HEK293T (cell line): ENCODE data around the gene LHX5.

Source experiments
- BHLHE40 ChIP-seq: fragments of 450-650 bp; IDR thresholded peaks from 2 replicates; pipeline ENCODE4 v1.6.1; 2016; ENCODE audit warnings: mild to moderate bottlenecking, moderate library complexity, borderline replicate concordance
- ELF4 ChIP-seq: fragments of 450-650 bp; IDR thresholded peaks from 2 replicates; pipeline ENCODE4 v1.6.1; 2017; ENCODE audit warnings: antibody characterized with exemption
- L3MBTL2 ChIP-seq: fragments of 450-650 bp; conservative IDR thresholded peaks from 2 replicates; pipeline ENCODE4 v1.6.1; 2016; ENCODE audit warnings: mild to moderate bottlenecking
- LEF1 ChIP-seq: fragments of 450-650 bp; IDR thresholded peaks from 2 replicates; pipeline ENCODE4 v1.6.1; 2017; ENCODE audit warnings: mild to moderate bottlenecking, borderline replicate concordance
- NFRKB ChIP-seq: fragments of 450-650 bp; IDR thresholded peaks from 2 replicates; pipeline ENCODE4 v1.6.1; 2016; ENCODE audit warnings: mild to moderate bottlenecking, moderate library complexity
- SUZ12 ChIP-seq: fragments of 450-650 bp; IDR thresholded peaks from 2 replicates; pipeline ENCODE4 v1.6.1; 2016; ENCODE audit warnings: mild to moderate bottlenecking

DNA sequence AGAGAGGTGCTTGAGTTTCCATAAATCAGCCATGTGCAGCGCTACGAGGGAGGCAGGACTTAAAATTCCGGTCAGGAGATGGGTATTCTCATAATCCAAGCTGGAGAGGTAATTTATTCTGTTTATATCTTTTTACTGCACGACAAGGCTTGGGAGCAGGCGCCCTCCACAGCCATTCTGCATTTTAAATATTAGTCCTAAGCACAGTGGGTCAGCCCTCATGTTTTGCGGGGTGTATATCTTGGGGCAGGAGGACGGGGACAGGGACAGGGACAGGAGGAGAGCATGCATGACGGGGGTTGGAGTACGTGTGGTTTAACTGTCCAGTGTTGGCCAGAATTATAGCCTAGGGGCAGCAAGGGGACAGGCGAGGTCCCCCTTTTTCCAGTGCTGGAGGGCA is 14.5 kb downstream of the LHX5 start:
- no peak for TF ChIP-seq SUZ12
- TF ChIP-seq NFRKB: no peak
- TF ChIP-seq ELF4: no peak
- TF ChIP-seq BHLHE40: no peak
- no peak for TF ChIP-seq LEF1
- no peak for TF ChIP-seq L3MBTL2
